GM12875 (cell line): Measurements from ENCODE around the gene PM20D1.

Source experiments
- H3K4me3 ChIP-seq: one replicate; pipeline ENCODE4 v1.5.1; 2011; ENCODE audit warnings: low read depth, low read length, control low read depth
- CTCF ChIP-seq: IDR thresholded peaks from 2 replicates; pipeline ENCODE4 v1.5.1; 2011; ENCODE audit warnings: low read depth, mild to moderate bottlenecking, control low read depth, inconsistent platforms, low read length, moderate library complexity, borderline replicate concordance; ENCODE audit not compliant: insufficient read depth

Gene PM20D1

GRCh38 chr1:205798577-205798976 lies 51.4 kb downstream of the PM20D1 start:
- H3K4me3 ChIP-seq = no peak overlapping the region
- no peak for TF ChIP-seq CTCF

DNA sequence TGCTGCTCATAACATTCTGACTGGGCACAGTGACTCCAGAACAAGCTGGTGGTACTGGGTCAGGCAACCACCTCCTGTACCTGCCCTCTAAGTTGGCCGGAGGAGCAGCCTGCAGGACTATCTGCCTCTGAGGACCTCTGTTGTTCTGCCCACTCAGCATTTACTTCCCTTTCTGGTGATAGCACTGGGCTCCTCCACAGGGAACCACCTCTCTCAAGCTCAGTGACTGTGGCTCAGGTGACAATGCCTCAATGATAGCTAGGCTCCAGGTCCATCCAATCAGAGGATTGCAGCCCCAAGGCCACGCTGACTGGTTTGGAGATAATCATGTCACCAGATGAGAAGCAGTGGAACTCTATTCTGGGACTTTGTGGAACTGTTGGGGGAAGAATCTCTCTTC lies 52.8 kb downstream of the PM20D1 start:
- TF ChIP-seq CTCF = no peak

DNA sequence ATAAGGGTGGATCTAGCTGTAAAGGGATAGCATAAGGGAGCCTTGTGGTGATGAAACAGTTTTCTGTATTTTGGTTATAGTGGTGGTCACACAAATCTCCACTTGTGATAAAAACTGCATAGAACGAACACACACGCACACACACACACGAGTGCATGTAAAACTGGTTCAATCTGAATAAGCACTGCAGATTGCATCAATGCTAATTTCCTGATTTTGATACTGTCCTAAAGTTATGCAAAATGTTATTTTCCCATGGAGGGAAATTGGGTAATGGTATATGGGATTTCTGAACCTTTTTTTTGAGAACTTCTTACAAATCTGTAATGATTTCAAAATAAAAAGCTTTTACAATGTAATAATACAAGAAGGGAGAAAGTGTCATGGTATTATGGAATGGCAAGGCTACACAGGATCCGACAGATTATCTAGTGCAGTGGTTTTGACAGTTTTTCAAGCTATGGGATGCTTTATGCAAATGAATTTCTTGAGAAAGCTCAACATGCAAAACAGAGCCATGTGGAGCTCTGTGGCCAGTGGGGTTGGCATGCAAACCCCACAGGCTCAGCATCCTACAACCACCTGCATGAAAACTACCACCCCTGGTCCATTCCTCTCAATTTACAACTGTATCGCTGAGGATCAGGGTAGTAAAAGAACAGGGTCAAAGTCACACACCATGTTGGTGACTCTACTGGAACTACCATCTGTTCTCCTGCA lies 55.8 kb downstream of the PM20D1 start:
- H3K4me3 ChIP-seq = no peak overlapping the region
- TF ChIP-seq CTCF = no peak

More for the DNA sequence above, 52.8 kb downstream of the PM20D1 start:
- no peak overlapping the region for H3K4me3 ChIP-seq

DNA sequence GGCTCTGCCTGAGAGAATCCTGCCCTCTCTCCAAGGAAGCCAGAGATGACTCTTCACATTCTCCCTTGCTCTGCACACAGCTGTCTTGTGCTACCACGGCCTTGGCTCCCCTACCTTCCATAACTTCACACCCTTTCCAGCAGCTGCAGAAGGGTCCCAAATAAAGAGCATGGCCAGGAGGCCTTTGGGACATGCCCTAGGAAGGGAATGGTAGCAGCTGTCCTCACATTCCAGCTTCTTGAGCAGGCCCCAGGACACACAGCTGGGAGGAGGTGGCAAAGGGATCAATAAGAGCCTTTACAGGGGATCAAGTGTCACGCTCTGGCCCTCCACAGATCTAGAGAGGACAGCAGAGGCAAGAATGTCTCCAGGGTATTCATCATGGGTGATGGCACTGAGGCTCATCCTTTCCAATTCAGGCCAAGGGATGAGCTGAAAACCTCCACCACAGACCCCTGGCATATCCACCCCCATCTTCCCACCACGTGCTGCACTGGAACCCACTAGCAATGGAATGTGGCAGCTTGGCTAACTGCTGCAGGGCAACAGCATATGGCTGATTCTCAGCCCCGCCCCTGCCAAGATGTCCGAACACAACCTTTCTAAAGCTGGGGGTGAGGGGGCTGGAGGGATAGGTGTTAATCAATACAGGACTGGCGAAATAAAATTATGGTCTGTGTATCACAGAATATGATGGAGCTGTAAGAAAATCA lies 56.8 kb downstream of the PM20D1 start:
- H3K4me3 ChIP-seq = no peak overlapping the region
- TF ChIP-seq CTCF = no peak

DNA sequence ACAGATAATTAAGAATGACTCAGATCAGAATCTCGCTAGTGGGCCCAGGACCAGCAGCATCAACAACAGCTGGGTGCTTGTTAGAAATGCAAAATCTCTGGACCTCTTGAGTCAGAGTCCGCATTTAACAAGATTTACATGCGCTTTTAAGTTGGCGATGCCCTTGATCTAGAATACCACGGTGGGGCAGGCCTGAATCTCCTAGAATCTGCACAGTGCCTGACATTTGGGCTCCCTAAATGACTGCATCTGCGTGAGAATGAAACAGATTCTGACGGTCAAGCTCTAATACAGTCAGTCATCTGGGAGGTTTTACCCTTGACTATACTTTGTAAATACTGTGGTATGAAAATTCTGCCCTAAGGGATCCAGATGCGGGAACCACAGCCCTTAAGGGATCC lies 57.5 kb downstream of the PM20D1 start:
- no peak overlapping the region for H3K4me3 ChIP-seq
- TF ChIP-seq CTCF = no peak

- H3K4me3 ChIP-seq = no peak overlapping the region
- peak; percentile 96 for TF ChIP-seq CTCF
Observed at GRCh38 chr1:205791568-205792180, 58.3 kb downstream of the PM20D1 start.
